Measurements from ENCODE around the gene ANKRD37.
"Not testable (repeated sequence)": the region's sequence is repeated elsewhere in the genome, so short reads cannot be mapped to it uniquely, and the experiment has no call there.

ANKRD37 gene, protein sequence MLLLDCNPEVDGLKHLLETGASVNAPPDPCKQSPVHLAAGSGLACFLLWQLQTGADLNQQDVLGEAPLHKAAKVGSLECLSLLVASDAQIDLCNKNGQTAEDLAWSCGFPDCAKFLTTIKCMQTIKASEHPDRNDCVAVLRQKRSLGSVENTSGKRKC
- long read RNA-seq, donor 1, transcript ANKRD37-201 (5 exons, 1,141 nt) = major isoform, 8 of 105 reads
- long read RNA-seq, donor 1, partial matches to known transcripts = 79 of 105 reads
- long read RNA-seq, donor 1, other reads (novel, unspliced or antisense) = 13 of 105 reads
- long read RNA-seq, donor 2, partial matches to known transcripts = 0 of 4 reads
- long read RNA-seq, donor 2, other reads (novel, unspliced or antisense) = 0 of 4 reads
- long read RNA-seq, donor 3, partial matches to known transcripts = 0 of 4 reads
- long read RNA-seq, donor 3, other reads (novel, unspliced or antisense) = 0 of 4 reads
- long read RNA-seq, donor 4, transcript ANKRD37-201 (5 exons, 1,141 nt) = major isoform, 6 of 14 reads
- long read RNA-seq, donor 4, partial matches to known transcripts = 5 of 14 reads
- long read RNA-seq, donor 4, other reads (novel, unspliced or antisense) = 0 of 14 reads
- long read RNA-seq, donor 5, transcript ANKRD37-201 (5 exons, 1,141 nt) = major isoform, 6 of 106 reads
- long read RNA-seq, donor 5, partial matches to known transcripts = 79 of 106 reads
- long read RNA-seq, donor 5, other reads (novel, unspliced or antisense) = 20 of 106 reads
- long read RNA-seq, donor 6, transcript ANKRD37-201 (5 exons, 1,141 nt) = major isoform, 8 of 65 reads
- long read RNA-seq, donor 6, partial matches to known transcripts = 36 of 65 reads
- long read RNA-seq, donor 6, other reads (novel, unspliced or antisense) = 21 of 65 reads
- long read RNA-seq, donor 7, transcript ANKRD37-201 (5 exons, 1,141 nt) = major isoform, 10 of 31 reads
- long read RNA-seq, donor 7, partial matches to known transcripts = 20 of 31 reads
- long read RNA-seq, donor 7, other reads (novel, unspliced or antisense) = 0 of 31 reads
- long read RNA-seq, donor 8, partial matches to known transcripts = 5 of 8 reads
- long read RNA-seq, donor 8, other reads (novel, unspliced or antisense) = 0 of 8 reads

DNA sequence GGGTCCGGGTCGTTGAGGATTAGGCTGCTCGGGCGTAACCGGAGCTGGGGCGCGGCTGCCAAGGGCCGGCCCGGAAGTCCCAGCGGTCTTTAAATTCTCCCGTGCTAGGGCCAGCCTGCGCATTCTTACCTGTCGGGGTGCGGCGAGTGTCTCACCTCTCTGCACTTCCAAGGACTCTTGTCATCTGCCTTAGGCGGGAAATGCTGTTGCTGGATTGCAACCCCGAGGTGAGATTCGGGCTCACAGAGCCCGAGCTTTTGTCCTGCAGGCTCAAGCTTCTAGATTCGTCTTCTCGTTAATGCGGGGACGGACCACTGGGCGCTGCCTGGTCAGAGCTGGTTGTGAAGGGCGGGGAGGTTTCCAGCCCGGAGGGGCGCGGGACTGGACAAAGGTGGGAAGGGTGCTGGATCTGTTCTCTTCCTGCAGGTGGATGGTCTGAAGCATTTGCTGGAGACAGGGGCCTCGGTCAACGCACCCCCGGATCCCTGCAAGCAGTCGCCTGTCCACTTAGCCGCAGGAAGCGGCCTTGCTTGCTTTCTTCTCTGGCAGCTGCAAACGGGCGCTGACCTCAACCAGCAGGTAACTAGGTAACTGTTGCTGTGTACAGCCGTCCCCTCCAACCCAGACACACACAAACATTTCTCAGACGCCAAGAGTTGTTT is at the start of gene ANKRD37:
Gene ANKRD37 (plus strand): TSS at position 118 of the 662 bp plus-strand sequence. CDS start 83 bp downstream, at position 201.
- peak; percentile 94 for DNase-seq

DNA sequence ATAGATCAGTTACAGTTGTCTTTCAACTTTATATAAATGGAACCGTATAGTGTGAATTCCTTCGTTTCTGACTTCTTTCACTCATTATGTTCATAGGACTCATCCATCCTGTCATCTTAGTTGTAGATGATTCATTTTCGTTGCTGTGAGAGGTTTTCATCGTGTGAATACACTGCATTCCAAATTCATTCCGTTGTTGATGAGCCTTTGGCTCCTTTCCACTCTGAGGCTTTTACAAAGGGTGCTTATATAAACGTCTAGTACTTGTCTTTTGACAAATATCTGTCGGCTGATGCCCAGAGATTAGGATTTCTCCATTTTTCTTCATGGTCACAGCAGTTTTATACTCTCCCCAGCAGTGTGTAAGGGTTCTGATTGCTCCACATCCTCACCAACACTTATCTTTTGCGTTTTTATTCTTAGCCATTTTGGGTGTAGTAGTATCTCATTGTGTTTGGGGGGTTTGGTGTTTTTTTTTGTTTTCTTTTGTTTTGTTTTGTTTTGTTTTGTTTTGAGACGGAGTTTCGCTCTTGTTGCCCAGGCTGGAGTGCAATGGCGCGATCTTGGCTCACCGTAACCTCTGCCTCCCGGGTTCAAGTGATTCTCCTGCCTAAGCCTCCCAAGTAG is 49.6 kb upstream of the ANKRD37 start:
- no peak for DNase-seq

DNA sequence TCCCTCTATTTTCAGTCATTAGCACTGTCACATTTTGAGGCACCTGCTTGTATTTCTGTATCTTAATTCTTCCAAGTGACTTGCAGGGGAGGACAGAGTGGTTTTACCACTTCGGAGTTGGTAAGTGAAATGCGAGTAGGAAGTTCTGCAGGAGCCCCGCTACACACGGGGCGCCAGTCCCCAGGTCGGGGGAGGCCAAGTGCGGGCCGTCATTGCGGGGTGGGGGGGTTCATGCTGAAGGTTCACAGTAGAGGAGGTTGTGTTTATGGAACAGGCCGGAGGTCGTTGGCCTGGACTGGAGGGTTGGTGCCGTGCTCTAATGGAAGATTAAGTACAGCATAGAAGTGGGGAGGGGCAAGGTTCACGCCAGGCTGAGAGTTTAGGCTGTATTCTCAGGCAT is 45.0 kb upstream of the ANKRD37 start:
- no peak for DNase-seq

DNA sequence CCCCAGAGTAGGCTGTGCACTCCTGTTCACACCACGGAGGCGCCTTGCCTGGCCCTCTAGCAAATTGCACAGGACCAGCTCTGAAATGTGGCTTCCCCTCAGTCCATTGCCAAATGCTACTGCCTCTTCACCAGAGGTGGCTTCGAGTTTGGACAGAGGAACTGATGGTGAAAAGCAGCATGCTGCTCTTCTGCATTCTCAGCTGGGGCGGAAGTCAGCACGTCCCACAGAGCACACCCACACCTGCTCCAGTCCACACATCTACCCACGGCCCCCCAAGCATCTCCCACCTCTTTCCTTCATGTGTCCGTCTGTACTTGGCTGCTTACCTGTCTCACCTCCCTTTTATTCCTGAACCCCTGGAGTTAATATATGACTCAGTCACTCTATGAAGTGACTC is 44.4 kb upstream of the ANKRD37 start:
- no peak for DNase-seq

DNA sequence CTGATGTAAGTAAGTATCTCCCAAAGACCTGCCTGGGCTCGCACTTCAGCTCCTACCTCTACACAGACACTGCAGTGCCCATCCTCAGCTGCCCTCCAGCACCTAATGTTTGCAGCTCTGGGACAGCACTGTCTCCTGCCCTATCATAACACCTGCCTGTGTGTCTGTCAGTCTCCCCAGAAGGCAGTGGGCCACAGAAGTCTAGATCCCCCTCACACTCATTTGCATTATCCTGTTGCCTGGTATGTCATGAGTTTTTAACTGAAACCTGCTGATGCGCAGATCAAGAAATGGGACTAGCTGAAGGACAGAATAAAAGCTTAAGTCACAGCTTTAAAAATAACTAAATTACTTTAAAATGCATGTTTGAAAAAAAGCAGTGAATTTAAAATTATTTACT is 43.9 kb upstream of the ANKRD37 start:
- DNase-seq = no peak

DNA sequence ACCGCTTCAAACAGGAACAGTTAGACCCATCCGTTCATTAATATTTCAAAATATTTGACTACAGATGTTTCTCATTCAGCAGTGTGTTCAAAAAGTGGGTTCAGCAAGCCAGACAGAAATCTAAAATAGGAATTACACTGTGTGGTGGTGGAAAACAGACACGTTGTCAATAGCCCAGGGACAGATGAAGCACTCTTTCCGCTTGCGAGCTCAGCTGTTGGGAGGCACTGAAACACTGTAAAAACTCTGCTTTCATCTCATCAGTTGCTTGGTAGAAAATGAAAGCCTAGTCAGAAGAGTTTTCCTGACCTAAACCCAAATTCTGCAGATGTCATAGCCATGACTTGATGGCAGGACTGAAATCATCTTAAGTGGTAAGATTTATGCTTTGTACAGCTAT is 39.4 kb upstream of the ANKRD37 start:
- no peak for DNase-seq

DNA sequence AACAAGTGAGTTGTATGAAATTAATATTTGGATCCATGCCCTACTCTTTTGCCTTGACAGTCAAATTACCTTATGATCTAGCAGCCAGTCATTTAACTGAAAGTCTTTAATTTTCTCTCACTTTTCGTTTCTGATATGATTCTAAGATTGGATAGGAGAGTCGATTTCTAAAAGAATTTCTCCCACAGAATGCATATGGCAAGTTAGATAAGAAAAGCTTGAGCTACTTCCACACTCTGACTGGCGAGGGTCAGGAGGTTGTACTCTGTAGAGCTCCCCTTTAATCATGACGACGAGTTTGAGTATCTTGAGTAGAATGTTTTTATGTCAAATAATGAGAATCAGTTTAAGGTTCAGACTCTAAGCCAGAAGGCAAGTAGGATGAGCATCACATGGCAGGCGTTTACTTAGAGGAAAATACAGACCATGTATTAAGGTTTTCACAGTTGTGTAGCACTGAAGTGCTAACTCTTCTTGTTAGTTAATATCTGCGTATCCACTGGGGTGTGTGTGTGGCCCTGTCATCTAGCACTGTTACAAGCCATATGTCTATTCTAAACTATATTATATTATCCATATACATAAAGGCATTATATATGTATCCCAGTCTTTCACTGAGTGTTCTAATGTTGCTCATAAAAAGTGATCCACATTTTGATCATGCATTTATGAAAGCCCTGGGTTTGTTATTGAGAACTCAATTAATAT is 38.8 kb upstream of the ANKRD37 start:
- DNase-seq = no peak

DNA sequence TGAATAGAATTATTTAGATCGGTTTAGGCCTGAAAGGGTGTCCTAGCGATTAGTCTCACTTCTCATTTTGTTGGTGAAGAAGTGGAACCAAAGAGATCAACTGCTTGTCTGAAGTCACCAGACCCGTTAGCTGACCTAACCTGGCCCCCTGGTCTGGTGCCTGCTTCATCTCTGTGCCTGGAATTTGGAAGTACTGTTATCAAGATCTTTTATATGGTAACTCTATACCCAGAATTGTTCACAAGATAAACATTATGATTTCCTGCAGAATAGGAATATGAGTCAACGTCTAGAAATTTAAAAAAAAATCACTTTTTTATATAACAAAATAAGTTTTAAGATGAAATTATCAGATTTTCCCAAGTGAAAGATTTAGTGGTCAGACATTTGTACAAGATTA is 38.1 kb upstream of the ANKRD37 start:
- no peak for DNase-seq

DNA sequence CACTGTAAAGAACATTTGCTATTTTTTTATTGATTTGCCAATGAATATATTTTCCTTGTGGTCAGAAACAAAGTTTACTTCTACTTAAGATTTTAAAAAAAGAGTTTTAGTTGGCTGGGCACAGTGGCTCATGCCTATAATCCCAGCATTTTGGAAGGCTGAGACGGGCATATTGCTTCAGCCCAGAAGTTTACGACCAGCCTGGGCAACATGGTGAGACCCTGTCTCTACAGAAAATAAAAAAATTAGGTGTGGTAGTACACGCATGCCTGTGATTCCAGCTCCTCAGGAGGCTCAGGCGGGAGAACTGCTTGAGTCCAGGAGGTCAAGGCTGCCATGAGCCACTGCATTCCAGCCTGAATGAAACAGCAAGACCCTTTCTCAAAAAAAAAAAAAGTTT is 37.7 kb upstream of the ANKRD37 start:
- DNase-seq = no peak

DNA sequence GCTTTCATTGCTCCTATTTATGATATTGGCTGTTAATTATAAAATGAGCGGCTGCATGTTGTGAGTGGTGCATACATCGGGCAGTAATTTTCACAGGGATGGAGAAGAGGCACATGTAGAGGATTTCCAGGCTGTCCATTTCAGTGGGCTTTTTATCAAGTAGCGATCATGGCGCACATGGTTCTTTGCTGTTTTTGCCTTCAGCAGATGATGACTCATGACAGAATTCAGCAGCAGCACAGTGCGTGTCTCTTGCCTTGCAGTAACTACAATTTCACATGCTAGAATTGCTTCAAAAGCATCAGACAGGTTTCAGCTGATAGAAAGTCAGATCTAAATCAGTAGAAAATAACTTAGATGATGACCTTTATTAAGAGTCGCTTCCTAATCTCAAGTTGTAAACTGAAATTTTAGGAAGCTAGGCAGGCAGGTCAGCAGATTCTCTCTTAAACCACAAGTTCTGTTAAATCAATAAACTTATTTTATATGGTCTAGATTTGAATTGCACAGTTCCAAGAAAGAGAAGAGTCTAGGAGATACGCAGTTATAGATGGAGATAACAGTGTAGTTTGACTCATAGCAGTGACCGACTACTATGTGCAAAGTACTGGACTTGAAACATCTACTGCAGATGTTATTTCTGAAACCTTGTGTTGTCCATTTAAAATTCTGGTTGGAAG is 36.7 kb upstream of the ANKRD37 start:
- DNase-seq = no peak

DNA sequence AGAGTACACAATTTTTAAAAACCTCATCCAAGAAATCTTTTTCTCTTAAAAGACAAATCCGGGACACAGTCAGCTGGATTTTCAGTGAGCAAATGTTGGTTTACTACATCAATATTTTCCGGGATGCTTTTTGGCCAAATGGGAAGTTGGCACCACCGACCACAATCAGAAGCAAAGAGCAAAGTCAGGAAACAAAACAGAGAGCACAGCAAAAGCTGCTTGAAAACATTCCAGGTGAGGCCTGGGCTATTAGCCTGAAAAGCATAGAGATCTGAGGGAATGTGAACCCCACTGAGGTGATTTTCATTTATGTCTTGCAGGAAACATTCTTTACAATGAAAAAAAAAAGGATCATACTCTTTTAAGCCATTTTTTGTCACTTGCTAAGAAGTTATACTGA is 34.8 kb upstream of the ANKRD37 start:
- no peak for DNase-seq

DNA sequence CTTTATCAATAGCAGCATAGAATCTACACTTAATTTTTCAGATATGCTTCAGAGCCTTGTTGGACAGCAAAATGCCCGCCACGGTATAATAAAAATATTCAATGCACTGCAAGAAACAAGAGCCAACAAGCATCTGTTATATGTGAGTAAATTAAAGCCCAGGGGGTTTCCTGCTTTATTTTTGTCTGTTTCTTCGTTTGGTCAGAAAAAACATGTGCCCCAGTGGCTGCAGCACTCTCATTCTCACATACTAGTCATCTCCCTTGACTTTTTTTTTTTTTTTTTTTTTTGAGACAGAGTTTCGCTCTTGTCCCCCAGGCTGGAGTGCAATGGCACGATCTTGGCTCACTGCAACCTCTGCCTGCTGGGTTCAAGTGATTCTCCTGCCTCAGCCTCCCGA is 34.1 kb upstream of the ANKRD37 start:
- not testable (repeated sequence) for DNase-seq

DNA sequence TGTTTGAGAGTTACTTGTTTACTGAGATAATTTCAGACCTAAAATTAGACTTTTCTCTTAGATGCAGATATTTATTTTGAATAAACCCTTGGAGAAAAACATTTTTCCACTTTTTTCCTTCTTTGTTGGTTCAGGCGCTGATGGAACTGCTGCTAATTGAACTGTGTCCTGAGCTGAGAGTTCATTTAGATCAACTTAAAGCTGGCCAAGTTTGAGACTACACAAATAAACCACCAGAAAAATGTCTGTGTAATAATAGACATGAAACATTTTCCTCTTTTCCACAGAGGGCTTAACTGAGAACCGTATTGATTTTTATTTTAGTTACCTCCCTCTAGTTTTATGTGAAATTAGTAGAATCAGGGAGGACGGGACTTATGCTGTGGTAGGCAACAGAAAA is 33.4 kb upstream of the ANKRD37 start:
- DNase-seq = no peak

DNA sequence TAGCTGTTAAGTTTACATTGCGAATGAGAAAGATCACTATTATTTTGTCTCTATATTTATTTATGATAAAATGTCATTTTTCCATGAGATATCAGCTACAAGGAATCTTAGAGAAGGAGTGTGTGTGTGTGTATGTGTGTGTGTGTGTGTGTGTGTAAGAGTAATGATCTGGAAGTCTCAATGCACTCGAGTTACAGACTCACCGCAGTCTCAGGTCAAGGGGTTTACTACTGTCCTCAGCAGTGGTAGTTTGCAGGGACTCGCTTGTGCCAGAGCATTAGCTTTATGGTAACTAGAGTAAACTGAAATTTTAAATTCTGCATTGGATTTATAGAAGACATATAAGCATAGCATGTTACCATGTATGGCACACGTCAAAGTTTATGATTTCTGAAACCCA is 31.8 kb upstream of the ANKRD37 start:
- no peak for DNase-seq

DNA sequence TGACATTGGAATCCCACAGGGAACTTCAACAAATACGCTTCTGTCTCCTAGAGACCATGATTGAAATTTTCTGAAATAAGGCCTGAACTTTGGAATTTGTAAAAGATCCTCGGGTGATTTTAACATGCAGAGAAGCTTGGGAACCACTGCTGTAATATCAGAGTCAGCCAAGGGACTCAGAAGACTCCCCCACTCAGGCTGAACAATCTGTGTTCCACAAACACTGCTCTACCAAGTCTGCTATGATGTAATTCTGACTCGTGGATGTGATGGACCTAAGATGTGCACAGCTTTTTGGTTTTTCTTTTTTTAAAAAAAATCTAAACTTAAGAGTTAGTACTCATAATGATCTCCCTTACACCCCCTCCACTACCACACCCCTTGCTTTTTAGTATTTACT is 26.9 kb upstream of the ANKRD37 start:
- no peak for DNase-seq

DNA sequence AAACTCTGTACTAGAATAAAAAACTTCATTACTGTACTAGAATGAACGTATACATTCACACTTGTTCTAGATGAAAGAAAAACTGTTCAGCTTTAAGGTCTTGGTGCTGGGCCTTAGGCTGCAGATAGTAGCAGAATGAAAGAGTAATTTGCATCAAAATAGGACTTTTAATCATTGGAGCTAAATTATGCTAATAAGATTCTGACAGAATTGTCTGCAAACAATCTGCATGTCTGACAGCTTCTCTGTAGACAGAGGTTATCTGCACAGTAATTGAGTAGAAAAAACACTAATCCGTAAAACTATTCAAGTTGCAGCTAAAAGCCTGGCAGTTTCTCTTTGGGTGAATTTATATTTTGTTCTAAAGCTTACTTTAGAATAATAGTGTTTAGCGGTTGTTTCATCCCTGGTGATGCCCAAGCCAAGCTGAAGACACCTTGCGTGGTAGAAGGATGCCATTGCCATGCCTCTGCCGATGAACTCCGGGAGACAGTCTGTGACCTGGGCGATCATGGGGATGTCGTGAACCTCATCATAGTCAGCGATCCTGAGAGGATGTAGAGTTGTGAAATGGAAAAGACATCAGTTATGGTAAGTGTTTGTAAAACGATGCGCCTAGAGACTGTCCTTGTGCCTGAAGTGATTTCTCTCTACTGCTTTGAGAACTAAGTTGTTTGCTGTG is 26.2 kb upstream of the ANKRD37 start:
- no peak for DNase-seq

DNA sequence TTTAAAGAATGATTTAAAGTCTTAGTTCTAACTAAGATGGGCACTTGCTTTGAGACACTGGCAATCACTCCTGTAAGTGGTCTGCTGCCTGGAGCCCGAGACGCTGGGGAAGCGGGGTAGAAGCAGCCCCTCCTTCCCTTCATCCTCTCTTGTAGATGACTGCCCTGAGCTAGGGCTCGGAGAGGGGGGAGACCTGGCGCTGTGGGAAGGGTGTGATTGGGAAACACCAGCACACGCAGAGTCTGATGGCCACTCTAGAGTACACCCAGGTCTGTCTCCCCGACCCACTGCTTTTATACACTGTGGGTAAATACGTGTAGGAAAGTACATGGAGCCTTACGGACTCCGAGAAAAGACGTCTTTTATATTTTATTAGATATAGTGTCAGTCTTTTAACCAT is 24.9 kb upstream of the ANKRD37 start:
- DNase-seq = no peak

DNA sequence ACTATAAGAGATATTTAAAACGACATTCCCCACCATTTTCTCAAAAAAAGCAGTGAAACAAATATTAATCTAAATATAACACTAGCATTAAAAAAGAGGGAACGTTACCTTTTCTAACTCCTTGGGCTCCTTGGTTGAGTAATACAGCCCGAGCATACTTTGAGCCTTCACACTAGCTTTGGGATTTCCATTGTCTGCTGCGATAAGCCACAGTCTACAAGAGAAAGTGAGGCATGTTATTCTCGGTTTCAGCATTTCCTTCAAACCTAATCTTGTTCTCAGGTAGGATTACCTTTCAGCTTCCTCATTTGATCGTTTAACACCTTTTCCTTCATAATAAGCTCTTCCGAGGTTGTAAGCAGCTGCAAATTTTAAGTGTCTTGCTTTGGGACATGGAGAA is 22.6 kb upstream of the ANKRD37 start:
- DNase-seq = no peak

DNA sequence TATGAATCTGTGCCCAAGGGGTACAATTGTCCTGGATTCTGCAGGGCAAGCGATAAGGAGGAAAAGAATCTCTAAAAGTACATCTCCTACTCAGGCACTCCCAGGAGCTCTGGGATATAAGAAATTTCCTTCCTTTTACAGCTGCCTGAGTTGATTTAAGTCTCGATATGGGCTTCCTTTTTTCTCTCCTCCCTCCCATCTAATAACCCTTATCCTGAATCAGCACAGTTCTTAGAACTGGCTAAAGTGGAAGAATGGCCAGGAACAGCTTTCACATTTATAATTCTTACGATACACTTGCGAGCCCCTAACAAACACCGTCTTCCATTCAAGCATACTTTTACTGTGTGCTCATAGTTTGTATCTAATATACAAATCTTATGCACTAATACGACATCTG is 22.1 kb upstream of the ANKRD37 start:
- DNase-seq = no peak

DNA sequence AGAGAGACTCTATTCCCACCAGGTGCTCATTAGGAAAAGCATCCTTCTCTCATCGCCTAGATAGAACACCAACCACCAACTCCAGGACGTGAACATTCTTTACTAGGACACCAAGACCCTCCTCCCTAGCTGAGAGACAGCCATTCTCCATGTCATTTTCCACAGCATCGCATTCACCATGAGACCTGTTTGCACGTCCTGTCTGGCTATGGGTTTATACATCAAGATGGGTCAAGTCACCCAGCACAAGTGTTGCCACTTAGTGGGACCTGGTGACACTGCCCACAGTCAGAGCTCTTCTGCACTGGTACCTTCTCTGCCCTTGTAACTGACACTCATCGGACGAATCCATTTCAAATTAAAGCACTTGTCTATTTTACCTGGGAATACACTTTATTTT is 18.4 kb upstream of the ANKRD37 start:
- DNase-seq = no peak

Measured in right kidney (tissue), 9 donors.